NCI-H1436 (cell line): ENCODE measurements around the gene EEF1G.
A peak's percentile ranks its signal among the peaks of the same experiment; 100 is the strongest.
"Not testable (repeated sequence)": the region's sequence is repeated elsewhere in the genome, so short reads cannot be mapped to it uniquely, and the experiment has no call there.

Experiments used
- DNase-seq: peaks from one replicate; lab custom pipeline; 2025; lab: John Stamatoyannopoulos, UW

The EEF1G gene

DNA sequence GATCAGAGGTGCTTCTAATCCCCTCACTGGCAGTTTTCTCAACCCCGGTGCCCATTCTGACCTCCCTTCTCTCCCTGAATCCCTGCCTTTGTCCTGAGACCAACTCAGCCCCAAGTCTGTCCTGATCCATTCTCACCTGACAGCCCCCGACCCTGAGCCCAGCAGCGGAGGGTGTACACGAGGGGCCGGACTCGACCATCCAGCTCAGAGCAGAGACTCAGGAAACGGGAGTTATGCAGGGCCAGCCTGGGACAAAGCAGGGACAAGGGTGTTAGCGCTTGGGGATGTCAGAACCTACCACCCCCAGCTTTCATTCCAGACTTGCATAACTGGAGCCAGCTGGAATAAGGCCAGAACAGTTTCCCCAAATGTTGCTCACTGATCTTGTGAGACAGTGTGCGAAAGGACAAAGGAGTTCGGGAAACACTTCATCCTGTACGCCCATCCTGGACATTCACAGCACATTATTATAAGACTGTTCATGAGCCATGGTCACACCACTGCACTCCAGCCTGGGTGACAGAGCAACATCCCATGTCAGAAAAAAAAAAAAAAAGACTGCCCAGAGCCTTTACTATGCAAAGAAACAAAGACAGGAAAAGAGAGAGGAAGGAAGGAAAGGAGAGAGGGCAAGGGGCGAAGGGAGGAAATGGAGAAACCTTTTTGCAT lies 3.5 kb upstream of the EEF1G start:
- DNase-seq: no peak

DNA sequence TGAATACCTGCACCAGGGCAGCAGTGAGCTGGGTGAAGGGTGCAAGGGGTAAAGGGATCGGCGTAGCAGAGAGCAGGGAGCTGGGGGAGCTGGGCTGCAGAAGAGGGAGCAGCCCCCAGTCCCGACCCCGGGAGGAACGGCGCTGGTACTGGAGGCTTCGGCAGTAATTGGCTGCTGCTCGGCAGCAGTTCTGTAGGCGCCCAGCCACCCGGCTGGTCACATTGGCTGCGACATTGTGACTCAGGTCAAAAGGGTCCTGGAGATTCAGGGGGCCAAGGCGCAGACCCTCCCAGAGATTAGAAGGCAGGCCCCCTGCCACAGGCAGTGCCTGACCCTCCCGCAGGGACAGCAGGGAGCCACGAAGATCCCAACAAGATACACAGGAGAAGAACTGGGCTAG lies 2.1 kb upstream of the EEF1G start:
- no peak for DNase-seq

DNA sequence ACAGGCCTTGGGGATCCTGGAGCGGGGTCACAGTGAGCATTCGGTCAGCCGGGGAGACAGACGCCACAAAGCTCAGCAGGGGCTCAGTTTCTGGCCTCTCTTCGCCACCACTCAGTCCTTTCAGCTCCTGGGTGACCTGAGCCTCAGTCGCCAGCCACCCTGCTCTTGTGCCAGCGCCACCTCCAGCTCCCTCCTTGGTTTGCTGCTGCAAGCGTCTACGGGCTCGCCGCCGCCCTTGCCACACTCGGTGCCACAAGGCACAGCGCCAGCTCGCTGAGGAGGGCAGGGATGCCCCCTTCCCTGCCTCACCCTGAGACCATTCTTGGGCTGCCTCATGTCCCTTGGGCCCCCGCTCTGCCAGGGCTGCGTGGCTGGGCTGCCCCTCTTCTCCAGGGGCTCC lies 1.5 kb upstream of the EEF1G start:
- no peak for DNase-seq

DNA sequence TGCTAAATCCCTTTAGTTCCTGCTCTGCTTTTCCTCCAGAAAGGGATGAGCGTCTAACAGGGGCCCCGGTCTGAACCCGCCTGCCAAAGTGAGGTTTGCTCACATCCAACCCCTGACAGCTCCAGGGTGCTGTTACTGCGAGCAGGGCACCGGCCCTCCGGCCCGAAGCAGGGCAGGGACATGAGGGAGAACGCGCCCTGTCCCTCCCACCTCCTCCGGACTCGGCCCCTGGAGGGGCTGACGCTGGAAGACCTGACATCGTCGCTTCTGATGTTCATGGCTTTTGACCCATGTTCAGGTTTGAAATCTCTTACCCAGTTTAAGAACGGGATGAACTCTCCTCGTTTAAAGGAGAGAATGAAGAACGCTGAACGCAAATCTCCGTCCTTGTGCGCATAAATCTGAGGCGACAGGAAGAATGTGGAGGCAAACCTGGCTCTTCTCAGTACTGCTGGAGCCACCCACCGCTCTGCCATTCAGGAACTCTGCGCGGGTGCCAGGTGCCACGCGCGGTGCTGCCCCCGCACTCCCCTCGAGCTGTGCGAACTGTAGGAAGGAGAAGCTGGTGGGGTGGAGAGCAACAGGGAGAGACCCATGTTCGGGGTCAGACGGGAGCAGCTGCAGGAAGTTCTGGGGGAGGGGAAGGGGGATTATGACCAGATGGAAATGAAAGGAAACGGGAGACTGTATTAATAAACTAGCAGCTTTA lies 826 bp upstream of the EEF1G start:
- DNase-seq: no peak

DNA sequence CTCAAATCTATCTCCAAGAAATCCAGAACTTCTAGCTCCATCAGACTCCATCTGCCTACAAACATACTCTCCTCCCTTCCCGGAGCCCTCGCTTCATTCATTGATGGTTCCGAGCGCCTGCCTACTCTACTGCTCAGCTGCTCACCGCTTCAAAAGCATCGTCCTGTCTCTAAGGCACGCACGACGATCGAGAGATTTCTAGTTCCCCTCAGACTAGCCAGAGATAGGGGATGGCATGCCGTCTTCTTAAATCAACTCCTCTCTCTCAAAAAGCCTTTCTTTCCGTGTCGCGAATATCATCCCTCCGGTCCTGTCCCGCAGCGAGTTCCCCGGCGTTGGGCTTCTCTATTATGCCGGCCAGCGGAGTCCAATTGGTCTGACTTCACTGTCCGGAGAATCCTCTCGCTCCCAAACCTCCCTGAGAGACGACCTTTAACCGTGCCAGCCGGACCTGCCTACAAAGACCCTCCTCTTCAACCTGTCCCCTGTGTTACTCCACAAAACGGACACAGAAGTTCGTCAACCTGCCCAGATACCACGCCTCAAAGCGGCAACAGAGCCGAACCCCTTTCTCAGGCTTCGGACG lies 592 bp downstream of the EEF1G start:
- DNase-seq: no peak

DNA sequence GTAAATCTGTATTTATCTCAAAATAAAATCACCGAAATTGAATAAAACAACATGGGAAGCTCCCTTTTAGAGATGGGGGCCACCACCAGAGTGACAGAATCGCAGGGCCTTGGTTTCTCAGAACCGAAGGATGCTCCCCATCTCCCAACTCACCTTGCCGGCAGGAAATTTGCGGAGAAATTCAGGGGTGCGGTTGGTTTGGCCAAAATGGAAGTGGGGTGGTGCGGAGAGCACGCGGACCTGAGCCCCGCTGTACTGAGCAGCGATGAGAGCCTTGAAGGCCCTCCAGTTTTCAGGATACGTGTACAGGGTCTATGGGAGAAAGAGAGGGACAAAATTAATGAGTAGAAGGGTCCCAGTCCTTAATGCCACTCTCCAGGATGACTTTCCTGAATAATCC lies 1.3 kb downstream of the EEF1G start:
- no peak for DNase-seq

DNA sequence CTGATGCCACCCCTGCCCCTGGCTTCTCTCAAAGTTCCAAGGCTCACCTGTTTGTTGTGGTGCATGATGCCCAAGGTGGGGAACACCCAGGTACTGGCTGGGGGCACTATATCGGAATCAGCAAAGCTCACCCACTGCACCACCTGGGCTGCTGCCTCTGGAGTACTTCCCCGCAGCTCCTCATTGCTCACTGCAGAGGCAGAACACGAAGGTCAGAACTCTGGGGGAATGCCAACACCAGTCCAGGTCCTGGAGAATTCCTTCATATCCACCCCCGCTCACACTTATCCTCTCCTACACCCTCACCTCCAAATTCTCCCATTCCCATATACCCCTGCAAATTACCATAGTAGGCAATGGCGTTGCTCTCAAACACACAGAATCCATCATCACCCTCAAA lies 2.2 kb downstream of the EEF1G start:
- not testable (repeated sequence) for DNase-seq

DNA sequence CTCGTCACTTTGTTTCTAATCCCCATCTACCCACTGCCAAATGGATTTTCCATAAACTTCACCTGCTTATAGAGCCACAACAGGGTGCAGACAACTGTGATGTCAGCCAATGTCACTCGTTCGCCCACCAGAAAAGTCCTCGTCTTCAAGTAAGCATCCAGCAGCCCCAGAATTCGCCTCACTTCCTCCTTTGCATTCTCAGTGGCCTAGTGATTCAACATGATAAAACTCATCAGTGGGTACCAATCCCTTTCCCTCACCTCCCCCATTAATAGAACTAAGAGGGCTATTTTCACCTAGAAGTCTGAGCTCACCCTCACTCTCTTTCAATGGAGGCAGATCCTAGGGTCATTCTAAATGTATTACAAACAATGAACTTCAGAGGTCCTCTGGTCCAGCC lies 2.8 kb downstream of the EEF1G start:
- not testable (repeated sequence) for DNase-seq

DNA sequence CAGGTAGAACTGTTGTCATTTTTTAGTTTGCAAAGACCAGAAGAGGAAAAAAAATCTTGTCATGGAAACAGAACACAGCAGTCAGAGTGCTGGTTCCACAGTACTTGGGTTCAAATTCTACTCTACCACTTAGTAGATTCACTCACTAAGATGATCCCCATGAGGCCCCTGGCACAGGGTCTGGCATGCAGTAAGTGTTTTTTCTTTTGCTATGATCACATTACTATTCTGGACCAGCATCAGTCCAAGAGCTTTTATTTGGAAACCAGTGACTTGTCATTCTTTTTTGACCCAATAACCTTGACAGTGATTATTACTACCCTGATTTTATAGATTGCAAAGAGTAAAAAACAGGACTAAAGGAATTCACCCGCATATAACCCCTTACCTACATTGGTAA lies 4.1 kb downstream of the EEF1G start:
- DNase-seq: no peak

DNA sequence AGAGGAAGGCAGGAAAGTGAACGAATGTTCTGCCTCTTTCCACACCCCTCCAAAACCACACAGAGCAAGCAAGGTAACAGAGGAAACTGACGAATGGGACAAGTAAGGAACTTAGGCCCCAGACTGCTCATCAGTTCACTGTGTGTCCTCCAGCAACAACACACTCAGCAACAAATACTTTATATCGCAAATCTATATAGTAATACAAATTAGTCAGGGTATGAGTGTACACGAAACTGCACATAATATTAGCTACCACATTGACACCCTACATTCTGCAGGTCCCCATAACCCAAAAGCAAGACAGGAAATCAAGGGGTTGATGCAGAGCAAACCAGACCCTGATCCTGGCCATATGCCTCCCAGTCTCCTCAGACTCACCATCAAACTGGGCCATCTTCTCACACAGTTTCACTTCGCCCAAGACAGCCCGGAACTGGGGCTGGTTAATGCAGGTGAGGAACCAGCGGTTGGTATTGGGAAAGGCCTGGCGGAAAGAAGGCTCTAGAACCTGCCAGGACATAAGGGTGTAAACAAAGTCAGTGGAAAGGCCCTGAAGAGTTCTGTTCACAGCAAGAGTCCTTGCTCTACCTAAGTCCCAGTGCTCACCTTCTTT lies 6.6 kb downstream of the EEF1G start:
- DNase-seq: no peak

DNA sequence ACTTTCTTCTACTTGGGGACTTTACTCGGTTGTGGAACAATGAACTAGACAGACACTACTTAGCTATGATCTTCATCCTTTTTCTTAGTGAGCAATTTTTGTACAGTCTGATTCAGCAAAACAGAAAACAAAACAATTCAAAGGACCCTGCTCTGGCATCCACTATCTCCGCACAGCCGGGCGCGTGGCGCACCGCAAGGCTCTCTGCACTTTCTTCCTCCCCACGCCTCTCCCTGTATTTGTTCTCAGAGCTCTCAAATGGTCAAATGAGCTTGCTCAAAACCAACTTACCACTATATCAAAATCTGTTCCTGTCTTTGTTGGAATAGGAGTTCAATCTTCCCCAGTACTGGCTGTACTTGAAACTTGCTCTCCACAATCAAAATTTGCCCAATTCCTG lies 7.4 kb downstream of the EEF1G start:
- no peak for DNase-seq

DNA sequence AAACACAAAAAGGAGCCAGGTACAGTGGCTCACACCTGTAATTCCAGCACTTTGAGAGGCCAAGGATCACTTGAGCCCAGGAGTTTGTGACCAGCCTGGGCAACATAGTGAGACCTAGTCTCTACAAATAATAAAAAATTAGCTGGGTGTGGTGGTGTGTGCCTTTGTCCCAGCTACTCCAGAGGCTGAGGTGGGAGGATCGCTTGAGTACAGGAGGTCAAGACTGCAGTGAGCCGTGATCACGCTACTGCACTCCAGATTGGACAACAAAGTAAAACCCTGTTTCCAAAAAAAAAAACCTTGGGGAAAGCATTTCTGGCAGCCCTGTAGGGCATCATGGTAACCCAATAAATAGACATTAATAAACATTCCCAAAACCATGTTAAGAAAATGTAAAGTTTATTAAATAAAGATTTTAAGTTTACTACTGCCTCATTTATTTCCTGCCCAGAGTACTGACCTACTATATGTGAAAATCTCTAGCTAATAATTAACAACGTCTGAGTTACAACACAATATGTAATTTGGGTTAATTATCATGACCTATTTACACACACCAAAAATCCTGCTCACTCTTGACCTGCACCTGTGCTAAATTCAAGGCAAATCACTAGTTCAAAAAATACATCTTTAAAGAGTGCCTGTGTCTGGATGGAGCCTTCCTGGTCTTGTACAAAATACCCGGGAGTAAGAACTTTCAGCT lies 8.4 kb downstream of the EEF1G start:
- DNase-seq: no peak

DNA sequence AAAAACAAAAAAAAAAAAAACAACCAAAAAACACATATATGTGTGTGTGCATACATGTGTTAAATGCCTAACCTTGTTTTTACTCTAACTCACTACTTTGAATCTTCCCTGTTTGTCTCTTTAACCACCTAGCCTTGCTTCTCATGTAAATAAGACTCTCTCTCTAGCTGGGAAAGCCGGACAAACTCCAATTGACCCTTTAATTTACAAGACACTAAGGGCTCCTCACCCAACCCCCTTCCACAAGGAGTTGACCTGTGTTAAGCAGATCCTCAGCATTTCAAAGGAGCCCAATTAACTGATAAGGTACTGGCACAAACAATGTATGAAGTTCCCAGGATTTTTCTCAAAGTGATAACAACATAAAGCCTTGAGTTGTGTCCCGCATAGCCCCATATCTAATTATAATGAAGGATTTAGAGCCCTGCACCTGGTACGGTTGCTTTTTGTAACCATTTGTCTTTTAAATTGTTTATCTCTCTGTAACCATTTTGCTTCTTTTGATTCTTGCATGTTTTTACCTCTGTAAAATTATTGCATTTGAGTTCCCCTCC lies 11.9 kb downstream of the EEF1G start:
- not testable (repeated sequence) for DNase-seq

DNA sequence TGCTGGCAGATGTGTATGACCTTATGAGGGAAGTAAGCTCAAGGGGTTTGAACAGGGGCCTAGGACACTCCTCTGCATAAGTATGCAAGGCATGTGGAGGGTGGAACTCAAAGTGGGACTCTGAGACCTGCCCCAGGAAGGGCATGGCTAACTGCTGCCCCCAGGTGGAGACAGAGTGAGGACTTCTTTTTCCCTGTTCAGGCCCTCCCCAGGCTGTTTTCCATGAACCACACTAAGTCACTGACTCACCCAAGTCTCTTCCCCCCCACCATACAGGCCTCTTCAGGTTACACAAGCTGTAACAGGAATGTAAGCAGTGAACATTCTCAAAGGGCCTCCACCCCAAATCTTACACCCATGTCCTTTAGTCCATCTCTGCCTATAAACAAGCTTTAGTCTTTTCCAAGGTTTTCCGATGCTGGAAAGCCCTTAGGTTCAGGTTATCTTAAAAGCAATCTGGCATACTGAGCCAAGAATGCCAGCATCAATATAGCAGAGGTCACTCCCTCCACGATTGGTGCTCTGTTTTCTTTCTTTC lies 13.1 kb downstream of the EEF1G start:
- DNase-seq: peak; percentile 40

DNA sequence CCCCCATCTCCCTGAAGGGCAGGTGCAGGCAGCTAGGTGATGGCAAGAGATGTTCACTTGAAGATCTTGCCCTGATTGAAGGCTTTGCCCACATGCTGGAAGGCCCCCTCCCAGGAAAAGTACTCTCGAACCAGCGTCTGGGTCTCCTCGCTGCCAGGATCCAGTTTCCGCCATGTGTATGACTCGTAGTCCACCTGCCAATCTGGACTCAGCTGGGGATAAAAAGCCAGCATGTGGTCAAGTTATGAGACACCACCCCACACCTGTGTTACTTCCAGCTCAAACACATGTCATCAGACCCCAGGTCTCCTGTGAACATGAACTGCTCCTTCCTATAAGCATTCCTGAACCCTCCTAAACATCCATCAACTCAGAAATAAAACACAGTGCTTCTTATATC lies 14.1 kb downstream of the EEF1G start:
- DNase-seq: not testable (repeated sequence)

DNA sequence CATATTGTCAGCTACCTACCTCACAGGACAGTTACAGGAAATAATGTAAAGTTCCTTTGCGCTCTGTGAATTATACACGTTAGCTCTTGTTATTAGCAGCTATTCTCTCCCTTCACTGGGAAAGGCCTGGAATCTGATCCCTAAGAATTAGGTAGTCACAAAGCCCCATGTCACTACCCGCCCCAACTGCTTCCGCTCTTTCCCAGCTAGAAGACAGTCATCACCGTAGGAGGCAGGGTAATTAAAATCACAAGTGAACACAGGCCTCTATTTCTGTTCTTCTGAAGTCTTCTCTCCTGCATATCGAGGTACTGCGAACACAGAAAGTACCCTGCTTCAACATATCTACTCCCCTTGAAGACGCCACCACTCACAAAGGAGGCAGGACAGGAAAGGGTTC lies 14.5 kb downstream of the EEF1G start:
- no peak for DNase-seq

DNA sequence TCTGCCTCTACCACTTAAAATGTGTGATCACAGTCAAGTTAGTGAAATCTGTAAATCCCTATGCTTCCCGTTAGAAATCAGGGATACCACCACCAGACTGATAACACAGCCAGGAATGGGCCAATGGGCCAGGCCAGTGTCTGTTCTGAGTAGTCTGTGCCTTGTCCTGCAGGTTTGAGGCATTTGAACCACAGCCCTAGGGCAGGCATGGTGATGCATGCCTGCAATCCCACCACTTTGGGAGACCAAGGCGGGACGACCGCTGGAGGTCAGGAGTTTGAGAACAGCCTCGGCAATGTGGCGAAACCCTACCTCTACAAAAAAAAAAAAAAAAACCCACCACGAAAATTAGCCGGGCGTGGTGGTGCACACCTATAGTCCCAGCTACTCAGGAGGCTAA lies 15.0 kb downstream of the EEF1G start:
- no peak for DNase-seq

DNA sequence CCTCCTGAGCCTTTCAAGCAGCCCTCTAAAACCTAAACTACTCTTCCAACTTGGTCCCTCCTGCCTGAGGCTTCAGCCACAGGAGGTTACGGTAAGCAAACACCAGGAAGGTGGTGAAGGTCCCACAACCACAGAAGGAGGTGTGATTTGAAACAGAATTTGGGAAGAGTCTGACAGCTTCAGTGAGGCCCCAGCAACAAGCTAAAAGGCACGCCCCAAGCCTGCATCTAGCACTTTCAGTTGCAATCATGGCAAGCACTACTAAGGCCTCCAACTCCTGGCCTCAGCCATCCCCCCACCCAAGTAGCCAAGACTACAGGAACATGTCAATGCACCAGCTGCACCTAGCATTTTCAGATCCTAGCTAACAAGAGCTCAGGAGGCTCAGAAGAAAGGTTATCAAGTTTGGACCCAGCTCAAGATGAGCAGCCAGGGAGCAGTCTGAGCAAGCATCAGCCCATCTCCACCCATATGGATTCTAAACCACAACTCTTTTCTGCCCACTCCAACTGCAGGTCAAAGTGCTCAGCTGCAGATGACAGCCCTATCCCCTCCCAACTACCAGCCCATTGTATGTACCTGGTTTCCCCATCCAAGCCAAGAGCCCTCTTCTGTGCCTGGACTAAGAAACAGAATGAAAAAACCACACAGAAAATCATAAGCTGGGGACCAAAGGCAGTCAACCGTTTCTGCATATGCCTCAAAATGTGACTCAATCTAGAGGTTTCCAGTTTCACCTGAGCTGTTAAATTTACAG lies 16.6 kb downstream of the EEF1G start:
- DNase-seq: no peak

DNA sequence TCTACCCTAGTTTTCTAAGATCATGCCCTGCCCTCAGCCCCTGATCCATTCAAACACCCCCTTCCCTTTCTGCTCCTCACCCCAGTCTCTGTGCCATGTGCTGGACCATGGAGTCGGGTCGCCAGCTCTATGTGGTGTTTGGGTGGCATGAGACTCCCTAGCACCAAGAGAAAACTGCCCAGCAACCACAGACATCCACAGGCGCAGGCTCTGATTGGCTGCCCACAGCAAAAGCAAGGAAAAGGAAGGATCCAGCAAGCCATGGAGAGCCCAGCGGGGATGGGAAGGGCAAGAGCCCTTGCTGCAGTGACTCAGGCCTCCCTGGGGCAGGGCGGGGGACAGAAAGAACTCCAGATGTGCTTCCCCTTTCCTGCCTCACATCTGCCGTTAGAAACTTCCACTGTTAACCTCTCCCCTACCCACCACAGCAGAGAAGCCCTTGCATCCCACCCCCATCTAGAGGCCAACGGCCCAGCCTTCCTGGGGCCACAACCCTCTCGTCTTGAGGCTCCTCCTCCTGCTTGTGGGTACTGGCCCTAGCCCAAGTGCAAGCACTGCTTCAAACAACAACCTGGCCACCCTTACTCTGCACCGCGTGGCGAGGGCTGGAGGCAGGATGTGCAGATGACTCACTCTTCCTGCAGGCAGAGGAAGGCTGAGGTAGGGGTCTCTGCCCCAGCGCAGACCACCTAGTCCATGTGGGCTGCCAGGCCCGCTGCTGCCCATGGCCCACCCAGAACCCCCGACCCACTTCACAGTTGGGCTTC lies 17.4 kb downstream of the EEF1G start:
- DNase-seq: no peak

DNA sequence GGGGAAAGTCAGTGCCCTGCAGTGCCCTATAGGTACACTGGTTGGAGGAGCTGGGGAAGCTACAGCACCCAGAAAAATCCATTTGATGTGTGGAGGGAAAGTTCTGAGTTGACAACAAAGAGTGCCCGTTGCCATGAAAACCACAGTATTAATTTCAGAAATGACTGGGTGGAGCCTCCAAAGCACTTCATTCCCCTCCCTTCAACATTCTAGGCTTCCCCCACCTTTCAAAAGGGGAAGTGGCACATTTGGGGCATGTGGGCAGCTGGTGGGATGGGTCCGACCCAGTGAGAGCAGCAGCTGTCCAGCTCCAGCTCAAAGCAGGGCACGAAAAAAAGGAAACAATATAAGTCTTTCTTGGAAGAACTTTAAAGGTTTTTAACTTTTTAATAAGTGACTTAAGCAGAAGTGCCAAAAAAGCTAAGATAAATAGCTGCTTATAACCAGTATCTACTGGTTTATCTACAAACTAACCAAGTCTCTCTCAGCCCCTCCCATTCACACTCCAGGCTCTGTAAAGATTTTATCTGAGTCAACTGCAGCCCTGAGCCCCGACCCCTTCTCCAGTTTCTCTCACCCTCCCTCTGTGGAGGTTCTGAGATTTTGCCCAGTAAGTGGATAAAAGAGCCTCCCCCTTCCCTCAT lies 18.1 kb downstream of the EEF1G start:
- no peak for DNase-seq
